UCSD-AML1 (cell line): ENCODE results near the gene LDLR.
A peak's percentile ranks its signal among the peaks of the same experiment; 100 is the strongest.

Experiments used
- DNase-seq: peaks from one replicate; lab custom pipeline; 2025; ENCODE audit not compliant: unreplicated experiment; lab: John Stamatoyannopoulos, UW

LDLR gene

DNA sequence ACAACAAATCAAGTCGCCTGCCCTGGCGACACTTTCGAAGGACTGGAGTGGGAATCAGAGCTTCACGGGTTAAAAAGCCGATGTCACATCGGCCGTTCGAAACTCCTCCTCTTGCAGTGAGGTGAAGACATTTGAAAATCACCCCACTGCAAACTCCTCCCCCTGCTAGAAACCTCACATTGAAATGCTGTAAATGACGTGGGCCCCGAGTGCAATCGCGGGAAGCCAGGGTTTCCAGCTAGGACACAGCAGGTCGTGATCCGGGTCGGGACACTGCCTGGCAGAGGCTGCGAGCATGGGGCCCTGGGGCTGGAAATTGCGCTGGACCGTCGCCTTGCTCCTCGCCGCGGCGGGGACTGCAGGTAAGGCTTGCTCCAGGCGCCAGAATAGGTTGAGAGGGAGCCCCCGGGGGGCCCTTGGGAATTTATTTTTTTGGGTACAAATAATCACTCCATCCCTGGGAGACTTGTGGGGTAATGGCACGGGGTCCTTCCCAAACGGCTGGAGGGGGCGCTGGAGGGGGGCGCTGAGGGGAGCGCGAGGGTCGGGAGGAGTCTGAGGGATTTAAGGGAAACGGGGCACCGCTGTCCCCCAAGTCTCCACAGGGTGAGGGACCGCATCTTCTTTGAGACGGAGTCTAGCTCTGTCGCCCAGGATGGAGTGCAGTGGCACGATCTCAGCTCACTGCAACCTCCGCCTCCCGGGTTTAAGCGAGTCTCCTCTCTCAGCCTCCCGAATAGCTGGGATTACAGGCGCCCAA lies at the start of gene LDLR:
Gene LDLR, plus strand, starts transcription at position 210 of the 760 bp plus-strand sequence. Its CDS starts 86 bp downstream, at position 296.
- DNase-seq = peak; percentile 78

DNA sequence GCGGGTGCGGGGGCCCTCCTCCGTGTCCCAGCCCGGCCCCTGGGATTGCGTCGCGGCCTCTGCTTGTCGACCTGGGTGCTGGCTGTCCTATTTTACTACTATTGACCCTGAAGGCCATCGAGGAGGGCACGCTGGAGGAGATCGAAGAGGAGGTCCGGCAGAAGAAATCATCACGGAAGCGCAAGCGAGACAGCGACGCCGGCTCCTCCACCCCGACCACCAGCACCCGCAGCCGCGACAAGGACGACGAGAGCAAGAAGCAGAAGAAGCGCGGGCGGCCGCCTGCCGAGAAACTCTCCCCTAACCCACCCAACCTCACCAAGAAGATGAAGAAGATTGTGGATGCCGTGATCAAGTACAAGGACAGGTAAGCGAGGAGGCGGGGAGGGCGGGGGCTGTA lies 48.1 kb upstream of the LDLR start:
- DNase-seq = no peak

DNA sequence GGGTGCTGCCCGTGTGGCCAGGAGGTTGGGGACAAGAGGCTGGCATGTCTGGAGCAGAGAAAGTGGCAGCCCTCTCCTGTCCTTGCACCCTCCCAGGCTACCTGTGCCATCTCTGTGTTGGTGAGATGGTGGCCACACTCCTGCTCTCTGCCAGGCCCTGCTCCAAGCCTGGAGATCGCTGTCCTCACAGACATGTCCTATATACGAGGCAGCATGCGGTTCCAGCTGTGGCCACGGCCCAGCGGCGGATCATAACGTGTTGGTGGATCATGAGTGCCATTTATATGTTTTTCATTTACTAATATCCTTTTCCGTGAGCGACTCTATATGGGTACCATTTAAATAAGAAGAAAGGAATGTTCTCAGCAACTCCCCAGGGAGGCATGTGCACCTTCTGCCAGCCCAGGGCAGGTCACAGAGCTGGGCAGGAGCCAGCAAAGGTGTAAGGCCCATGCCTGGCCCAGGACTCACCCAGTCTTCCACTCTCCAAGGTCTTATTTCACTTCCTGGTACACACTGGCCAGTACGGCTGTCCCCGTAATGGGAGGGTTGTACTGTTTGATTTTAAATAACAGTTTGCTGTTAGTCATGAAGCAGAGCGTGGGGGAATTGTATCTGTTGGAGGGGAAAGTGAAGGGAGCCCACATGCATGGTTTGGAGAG lies 47.2 kb upstream of the LDLR start:
- DNase-seq = no peak

DNA sequence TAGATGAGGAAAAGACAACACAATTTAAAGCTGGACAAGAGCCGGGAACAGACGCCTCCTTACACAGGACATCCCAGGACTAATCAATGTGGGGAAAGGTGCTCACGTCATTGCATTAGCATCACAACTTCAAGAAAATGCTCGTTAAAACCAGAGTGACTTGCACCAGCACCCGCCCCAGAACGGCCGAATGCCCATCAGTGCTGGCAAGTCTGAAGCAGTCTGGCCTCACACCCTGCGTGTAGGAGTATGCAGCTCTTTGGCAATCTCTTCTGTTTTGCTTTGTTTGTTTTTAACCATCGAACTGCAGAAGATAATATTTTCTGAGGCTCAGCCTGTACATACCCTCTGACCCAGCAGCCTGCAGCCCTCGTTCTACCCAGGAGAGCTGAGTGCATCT lies 44.8 kb upstream of the LDLR start:
- no peak for DNase-seq

DNA sequence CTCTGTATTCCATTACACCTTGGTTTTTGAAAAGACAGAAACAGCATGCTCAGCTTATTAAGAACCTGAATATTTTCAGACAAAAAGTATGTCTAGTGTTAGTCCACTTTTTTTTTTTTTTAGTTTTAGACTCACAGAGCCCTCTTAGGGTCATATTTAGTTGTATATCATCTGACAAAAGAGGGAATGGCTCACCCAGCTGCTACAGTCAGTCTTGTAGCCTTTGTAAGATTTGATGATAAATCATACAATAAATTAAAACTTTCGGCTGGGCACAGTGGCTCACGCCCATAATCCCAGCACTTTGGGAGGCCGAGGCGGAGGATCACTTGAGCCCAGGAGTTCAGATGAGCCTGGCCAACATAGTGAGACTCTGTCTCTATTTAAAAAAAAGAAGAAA lies 43.7 kb upstream of the LDLR start:
- DNase-seq = no peak

DNA sequence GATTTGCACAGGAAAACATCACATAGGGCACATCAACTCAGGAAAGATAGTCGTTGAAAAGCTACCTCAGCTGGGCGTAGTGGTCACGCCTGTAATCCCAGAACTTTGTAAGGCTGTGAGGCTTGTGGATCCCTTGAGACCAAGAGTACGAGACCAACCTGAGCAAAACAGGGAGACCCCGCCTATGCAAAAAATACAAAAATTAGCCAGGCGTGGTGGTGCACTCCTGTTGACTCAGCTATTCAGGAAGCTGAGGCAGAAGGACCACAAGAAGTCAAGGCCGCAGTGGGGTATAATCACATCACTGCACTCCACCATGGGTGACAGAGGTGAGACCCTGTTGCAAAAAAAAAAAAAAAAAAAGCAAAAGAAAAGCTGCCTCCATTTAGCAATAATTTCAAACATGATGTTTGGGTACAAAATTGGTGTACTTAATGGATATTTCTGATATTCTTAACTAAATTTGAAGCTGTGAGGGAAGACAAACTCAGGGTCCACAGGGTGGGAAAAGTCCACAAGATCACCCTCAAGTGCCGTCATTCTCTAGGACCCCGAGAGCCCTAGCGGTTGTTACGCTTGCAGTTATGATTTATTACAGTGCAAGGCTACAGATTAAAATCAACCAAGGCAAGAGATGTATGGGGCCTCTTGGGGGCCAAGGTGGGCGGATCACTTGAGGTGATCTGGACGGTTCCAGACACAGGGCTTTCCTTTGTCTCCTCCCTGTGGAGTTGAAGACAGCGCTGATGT lies 42.5 kb upstream of the LDLR start:
- DNase-seq = no peak

DNA sequence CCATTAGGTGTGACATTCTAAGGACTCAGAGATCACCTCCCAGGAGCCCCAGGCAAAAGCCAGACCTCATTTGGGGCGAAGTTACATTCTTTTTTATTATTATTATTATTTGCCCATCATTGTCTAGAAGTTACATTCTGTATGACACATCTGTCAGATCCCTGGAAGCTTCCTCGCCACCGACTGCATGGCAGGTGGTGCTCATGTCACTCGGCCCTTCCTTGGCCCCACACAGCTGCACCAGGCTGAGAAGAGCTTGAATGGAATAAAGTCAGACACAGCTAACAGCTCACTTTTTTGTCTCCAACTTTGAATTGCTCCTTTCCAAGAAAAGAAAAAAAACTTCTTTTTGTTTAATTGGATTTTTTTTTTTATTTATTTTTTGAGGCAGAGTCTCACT lies 41.4 kb upstream of the LDLR start:
- DNase-seq = no peak

DNA sequence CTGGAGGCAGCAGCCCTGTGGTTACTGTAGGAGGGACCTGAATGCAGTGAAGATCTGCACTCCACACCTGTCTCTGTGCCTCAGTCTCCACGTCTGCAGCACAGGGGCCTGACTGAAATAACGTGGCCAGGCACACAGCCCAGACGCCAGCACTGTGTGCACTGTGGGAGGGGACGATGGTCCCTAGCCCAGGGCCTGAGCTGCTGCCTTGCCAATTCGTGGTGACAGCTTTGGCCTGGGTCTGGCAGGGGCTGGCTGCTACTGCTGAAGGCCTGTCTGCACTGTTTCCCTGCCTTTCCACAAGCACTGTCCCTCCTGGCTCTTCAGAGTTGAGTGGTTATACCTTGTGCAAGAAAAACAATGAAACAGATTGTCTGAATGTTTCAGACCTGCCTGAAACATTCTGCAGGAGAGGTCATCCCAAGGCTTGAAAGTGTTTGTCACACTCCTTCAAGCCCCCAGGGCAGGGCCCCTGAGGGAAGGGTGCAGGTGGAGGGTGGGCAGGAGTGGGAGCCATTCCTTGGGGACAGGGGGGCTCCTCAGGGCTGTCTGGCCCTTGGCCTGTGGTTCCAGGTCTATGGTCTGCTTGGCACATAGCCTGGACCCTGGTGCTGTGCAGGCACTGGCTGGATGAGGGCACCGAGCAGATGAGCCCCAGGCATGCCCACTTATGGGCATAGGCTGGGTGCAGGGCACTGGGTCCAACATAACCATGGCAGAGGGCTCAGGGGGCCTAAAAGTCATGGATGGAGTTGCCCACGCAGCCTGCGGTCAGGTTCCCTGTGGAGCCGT lies 38.7 kb upstream of the LDLR start:
- no peak for DNase-seq

DNA sequence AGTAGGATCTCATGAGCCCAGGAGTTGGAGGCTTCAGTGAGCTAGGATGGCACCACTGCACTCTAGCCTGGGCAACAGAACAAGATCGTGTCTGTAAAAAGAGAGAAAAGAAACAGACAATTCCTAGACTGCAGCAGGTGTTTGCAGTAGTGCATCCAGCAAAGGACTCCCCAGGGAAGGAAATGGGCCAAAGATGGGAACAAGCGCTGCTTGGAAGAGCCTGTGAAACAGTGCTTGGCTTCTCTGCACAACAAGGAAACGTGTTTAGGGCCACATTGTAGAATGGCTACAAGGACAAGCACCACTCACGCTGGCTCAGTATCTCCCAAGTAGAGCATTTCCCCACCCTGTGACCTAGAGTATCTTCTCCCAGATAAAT lies 35.5 kb upstream of the LDLR start:
- no peak for DNase-seq

DNA sequence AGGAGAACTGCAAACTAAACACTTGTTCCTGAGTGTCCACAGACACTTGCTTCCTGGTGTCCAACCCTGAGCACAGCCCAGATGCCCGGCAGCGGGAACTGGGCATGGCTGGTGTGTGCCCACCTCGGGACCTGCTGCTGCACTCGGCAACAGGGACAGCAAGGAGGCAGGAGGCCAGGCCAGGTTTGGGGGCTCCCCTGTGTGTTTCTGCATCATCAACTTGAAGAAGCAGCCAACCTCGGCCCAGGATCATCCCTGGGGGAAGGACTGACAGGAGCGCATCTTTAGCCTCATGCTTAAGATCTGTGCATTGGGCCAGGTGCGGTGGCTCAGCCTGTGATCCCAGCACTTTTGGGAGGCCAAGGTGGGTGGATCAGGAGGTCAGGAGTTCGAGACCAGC lies 35.1 kb upstream of the LDLR start:
- no peak for DNase-seq

DNA sequence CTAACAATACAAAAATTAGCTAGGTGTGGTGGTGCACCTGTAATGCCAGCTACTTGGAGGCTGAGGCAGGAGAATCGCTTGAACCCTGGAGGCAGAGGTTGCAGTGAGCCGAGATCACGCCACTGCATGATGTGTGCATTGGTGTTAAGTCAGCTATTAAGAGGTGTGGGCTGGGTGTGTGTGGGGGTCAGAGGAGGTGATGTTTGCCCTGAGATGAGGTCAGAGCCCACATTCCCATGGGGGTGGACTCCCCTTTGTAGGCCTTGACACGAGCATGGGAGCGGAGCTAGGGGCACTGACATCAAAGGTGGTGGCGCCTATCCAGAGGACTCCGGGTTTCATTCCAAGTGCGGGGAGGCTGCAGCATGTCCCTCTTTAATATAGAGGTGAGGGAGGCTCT lies 34.6 kb upstream of the LDLR start:
- no peak for DNase-seq

DNA sequence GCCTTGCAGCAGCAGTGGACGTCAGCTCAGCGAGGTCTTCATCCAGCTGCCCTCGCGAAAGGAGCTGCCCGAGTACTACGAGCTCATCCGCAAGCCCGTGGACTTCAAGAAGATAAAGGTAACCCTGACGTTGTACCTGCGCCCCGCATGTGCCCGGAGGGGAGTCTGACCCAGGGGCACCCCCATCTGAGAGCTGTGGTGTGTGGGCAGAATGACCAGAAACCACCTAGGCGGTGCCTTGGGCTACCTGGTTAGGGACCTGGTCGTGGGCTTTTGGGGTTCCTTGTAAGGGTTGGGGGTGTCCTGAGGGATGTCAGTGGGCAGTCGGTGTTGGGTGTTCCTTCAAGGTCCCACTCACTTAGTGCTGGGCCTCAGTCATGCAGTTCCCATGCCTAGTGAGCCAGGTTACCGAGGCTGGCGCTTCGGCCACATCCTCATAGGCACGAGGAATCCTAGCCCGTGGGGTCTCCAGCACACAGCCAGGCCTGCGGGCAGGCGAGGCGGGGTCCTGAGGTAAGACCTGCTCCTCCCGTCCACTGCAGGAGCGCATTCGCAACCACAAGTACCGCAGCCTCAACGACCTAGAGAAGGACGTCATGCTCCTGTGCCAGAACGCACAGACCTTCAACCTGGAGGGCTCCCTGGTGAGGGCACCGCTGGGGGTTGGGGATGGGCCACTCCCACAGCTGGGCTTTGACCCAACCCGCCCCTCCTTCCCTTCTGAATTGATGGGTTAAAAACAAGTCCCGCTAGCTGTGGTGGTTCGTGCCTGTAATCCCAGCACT lies 30.8 kb upstream of the LDLR start:
- no peak for DNase-seq

DNA sequence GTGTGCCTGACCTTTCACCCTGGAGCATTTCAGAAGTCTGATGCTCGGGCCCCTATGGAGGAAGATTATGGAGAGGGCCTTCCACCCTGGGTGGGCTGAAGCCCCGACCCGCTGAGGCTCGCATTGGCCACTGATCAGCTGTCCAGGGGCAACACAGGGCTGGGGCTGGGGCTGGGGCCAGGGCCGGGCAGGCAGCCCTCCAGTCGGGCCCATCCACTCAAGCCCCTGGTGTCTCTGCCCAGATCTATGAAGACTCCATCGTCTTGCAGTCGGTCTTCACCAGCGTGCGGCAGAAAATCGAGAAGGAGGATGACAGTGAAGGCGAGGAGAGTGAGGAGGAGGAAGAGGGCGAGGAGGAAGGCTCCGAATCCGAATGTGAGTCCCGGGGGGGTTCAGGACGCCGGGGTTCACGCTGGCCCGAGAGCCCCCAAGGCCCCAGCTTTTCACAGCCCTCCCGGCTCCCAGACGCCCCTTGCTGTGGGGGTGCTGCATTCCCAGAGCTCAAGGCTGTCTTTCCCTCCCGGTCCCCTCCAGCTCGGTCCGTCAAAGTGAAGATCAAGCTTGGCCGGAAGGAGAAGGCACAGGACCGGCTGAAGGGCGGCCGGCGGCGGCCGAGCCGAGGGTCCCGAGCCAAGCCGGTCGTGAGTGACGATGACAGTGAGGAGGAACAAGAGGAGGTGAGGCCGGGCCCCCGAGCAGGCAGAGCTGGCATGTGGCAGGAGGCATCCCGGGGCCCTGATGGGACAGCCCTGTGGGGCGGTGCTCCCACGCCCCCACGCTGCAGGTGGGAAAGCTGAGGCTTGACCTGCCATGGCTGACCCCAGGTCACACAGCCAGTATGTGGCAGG lies 29.5 kb upstream of the LDLR start:
- no peak for DNase-seq

DNA sequence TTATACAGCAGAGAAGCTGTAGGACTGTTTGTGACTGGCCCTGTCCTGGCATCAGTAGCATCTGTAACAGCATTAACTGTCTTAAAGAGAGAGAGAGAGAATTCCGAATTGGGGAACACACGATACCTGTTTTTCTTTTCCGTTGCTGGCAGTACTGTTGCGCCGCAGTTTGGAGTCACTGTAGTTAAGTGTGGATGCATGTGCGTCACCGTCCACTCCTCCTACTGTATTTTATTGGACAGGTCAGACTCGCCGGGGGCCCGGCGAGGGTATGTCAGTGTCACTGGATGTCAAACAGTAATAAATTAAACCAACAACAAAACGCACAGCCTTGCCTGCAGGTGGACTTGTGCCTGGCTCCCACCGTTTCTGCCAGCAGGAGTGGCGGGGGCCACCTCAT lies 27.3 kb upstream of the LDLR start:
- no peak for DNase-seq

DNA sequence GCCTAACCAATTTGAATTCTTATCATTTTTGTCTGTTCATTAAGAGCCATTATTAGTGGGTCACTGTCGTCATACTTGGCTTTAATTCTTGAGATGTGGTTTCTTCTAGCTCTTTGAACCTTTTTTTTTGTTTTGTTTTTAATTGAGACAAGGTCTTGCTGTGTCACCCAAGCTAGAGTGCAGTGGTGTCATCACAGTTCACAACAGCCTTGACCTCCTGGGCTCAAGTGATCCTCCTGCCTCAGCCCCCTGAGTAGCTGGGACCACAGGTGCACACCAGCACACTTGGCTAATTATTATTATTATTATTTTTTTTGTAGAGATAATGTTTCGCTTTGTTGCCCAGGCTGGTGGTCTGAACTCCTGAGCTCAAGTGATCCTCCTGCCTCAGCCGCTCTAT lies 25.8 kb upstream of the LDLR start:
- no peak for DNase-seq

DNA sequence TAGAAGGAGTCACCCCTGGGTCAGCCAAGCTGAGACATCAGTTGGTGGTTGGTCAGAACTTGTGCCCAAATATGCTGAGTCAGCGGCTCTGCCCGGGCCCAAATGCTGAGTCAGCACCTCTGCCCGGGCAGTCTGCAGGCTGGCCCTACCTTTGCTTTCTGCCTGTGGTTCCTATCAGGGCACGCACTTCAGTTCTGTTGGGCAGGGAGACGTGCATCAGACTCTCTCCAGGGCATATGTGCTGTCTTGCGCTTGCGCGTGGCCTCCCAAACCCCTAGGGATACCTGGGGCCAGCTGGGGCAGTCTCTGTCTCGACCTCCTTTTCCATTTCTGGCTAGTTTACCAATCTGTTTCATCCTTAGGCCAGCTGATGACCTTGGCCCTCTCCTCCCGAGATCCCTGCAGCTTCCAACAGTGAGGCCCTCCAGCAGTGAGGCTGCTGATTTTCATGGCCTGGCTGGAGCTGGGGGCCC lies 24.4 kb upstream of the LDLR start:
- no peak for DNase-seq

DNA sequence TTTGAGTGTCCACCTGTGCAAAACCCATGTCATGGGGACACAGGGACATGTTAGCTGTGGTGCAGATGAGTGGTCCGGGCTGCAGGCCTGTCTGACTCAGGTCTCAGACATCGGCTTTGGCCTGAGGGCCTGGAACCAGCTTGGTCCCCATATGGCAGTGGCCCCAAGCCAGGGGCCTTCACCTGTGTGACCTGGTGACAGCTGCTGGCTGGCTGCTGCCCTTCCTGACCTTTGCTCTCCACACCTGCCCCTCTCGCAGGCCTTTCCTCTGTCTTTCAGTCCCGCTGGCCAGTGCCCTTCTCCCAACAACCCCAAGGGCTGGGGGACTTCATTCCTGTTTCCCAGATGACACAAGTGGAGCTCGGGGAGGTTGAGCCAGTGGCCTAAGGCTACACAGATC lies 22.9 kb upstream of the LDLR start:
- DNase-seq = no peak

DNA sequence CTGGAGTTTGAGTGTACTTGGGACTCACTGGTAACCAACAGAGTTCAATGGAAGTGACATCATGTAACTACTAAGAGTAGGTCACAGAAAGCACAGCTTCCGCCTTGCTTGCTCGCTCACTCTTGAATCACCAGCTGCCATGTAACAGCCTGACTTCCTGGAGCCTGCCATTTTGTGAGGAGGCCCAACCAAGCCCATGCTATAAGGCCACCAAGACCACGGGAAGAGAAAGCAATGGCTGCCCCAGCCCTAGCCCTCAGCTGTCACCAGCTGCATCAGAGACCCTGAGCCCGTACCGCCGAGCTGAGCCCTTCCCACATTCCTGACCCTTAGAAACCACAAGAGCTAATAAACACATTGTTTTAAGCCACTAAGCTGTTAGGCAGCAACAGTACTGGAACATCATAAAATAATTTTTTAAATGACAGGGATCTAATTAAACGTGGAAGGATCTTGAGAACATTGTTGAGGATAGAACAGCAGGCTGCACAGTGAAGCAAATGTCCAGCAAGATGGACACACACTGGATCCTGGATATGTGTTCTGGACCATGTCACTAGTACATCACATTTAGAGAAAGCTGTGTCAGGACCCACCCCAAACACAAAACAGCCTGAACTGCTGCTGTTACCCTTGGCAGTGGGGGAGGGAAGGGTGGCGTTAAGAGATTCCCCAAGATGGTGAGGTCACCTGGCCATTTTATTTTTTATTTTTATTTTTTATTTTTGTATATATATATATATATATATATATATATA lies 21.7 kb upstream of the LDLR start:
- no peak for DNase-seq

DNA sequence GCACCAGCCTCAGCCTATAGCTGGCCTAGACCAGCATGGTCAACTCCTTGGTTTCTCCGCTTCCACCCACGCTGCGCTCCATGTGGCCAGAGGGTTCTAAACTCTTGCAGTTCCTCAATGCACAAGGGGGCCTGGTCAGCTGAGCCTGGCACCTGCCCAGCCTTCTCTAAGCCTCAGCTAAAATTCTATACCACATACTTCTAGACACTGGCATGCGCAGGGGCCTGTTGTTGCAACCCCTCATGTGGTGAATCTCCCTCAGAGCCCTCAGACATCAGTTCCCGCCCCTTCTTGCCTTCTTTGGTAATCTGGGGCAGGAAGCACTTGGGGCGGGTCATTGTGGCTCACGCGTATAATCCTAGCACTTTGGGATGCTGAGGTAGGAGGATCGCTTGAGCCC lies 19.7 kb upstream of the LDLR start:
- no peak for DNase-seq
